MCF 10A (cell line): ENCODE measurements around the gene FRAS1. TPM values are rescaled to one million over a fixed set of nuclear protein-coding genes. Genes with fewer than 3 reads are reported as not detected.
"Not testable (repeated sequence)": the region's sequence is repeated elsewhere in the genome, so short reads cannot be mapped to it uniquely, and the experiment has no call there.

Source experiments
- BruUV-seq: library from RNA; stranded (reverse); fragments of 400-500 nt; replicated peaks from 2 replicates; lab custom pipeline; 2021; lab: Mats Ljungman, UMichigan
- CTCF ChIA-PET: fragments of 300-600 bp; sonication (Branson Sonifier 250); formaldehyde crosslinking; extraction: SDS; loops from one replicate; lab custom pipeline; 2021; ENCODE audit warnings: antibody characterized with exemption, inconsistent platforms; lab: Yijun Ruan, JAX
- POLR2A ChIA-PET: fragments of 300-600, 350-650 bp; sonication (Branson Sonifier 250); formaldehyde crosslinking; extraction: SDS; loops from one replicate; lab custom pipeline; 2020; ENCODE audit warnings: antibody characterized with exemption, inconsistent platforms; lab: Yijun Ruan, JAX
- DNase-seq: peaks from one replicate; pipeline ENCODE4 v3.0.0-alpha.2; 2018; ENCODE audit not compliant: unreplicated experiment
- H3K27ac Mint-ChIP-seq: one replicate; pipeline ENCODE4 v1.8.0; 2022; ENCODE audit warnings: mild to moderate bottlenecking, low read depth, mixed read lengths; ENCODE audit not compliant: unreplicated experiment
- H3K27me3 Mint-ChIP-seq: one replicate; pipeline ENCODE4 v1.8.0; 2022; ENCODE audit warnings: mixed read lengths; ENCODE audit not compliant: insufficient read depth, unreplicated experiment
- H3K36me3 Mint-ChIP-seq: one replicate; pipeline ENCODE4 v1.8.0; 2022; ENCODE audit warnings: mild to moderate bottlenecking, moderate library complexity, mixed read lengths; ENCODE audit not compliant: insufficient read depth, unreplicated experiment
- H3K4me1 Mint-ChIP-seq: one replicate; pipeline ENCODE4 v1.8.0; 2022; ENCODE audit warnings: mixed read lengths; ENCODE audit not compliant: insufficient read depth, unreplicated experiment
- H3K4me3 Mint-ChIP-seq: one replicate; pipeline ENCODE4 v1.8.0; 2022; ENCODE audit warnings: mild to moderate bottlenecking, moderate library complexity, mixed read lengths; ENCODE audit not compliant: unreplicated experiment
- H3K9me3 Mint-ChIP-seq: one replicate; pipeline ENCODE4 v1.8.0; 2022; ENCODE audit warnings: mixed read lengths; ENCODE audit not compliant: unreplicated experiment
- CTCF ChIP-seq: fragments of 200-600 bp; IDR thresholded peaks from one replicate; pipeline ENCODE4 v1.8.0; 2022; ENCODE audit warnings: antibody characterized with exemption, mild to moderate bottlenecking; ENCODE audit not compliant: unreplicated experiment
- intact Hi-C: fragments of 100-400 bp; cut with micrococcal nuclease; formaldehyde crosslinking; loops from 2 replicates; pipeline ENCODE4 v1.14.1; 2022
- total RNA-seq: library from RNA; stranded (reverse); gene quantifications from 2 replicates; pipeline ENCODE4 v1.2.3, GENCODE V29; 2022

Gene FRAS1
- total RNA-seq, 1 experiment from 2014 or later, result 2.0 TPM

- intact Hi-C loops, result no loop called here
- Mint-ChIP-seq H3K4me3 (no peak overlapping the region), H3K27ac (no peak overlapping the region), H3K4me1 (no peaks in the 10 kb centered on the region), H3K36me3 (no peaks in the 10 kb centered on the region), H3K9me3 (peaks cover 7% of the 10 kb centered on the region), H3K27me3 (no peaks in the 10 kb centered on the region)
- BruUV-seq, result no TSS peak
- no peak for DNase-seq
- CTCF ChIA-PET, result interaction anchor here (1.0 kb wide), 1 partner anchor 61 kb away, joined by 3 read pairs; no protein-coding TSS in a partner anchor
- POLR2A ChIA-PET, result no interaction called here
- no peak for TF ChIP-seq CTCF
Observed at GRCh38 chr4:78120144-78120880, 63.2 kb downstream of the FRAS1 start.

DNA sequence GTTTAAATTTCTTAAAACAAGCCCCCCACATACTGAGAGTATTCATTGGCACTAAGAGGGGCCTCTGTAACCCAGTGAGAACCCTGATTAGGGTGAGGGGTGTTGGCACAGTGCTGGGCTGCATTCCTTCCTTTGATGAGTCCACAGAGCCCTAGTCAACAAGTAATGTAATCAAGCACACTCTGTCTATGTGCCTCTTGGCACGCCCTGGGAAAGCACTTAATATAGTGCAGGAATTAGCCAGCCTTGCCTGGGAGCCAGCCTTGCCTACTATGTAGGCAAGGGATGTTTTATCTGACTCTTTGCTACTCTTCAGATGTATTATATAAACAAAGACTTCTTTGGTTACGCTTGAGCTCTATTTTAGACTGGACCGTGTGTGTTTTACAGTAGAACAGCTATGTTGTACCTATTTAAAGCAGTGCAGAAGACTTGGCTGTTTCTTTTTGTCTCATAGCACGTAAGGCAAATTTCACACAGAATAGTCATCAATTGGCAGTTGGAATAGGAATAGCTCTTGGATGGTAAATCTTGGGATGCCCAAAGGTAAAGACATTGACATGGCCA, 64.3 kb downstream of the FRAS1 start:
- no peak for DNase-seq
- no peak overlapping the region for H3K27ac Mint-ChIP-seq
- BruUV-seq, result no TSS peak
- H3K27me3 Mint-ChIP-seq, result no peaks in the 10 kb centered on the region
- H3K4me3 Mint-ChIP-seq, result no peak overlapping the region
- intact Hi-C loops, result no loop called here
- no peaks in the 10 kb centered on the region for H3K36me3 Mint-ChIP-seq
- no peak for TF ChIP-seq CTCF
- peaks cover 7% of the 10 kb centered on the region for H3K9me3 Mint-ChIP-seq
- ChIA-PET POLR2A (no interaction called here), CTCF (interaction anchor here (1.0 kb wide), 1 partner anchor 62 kb away, joined by 3 read pairs; no protein-coding TSS in a partner anchor)
- no peaks in the 10 kb centered on the region for H3K4me1 Mint-ChIP-seq

- not testable (repeated sequence) for BruUV-seq
Observed at GRCh38 chr4:78125834-78126331, 68.8 kb downstream of the FRAS1 start.

DNA sequence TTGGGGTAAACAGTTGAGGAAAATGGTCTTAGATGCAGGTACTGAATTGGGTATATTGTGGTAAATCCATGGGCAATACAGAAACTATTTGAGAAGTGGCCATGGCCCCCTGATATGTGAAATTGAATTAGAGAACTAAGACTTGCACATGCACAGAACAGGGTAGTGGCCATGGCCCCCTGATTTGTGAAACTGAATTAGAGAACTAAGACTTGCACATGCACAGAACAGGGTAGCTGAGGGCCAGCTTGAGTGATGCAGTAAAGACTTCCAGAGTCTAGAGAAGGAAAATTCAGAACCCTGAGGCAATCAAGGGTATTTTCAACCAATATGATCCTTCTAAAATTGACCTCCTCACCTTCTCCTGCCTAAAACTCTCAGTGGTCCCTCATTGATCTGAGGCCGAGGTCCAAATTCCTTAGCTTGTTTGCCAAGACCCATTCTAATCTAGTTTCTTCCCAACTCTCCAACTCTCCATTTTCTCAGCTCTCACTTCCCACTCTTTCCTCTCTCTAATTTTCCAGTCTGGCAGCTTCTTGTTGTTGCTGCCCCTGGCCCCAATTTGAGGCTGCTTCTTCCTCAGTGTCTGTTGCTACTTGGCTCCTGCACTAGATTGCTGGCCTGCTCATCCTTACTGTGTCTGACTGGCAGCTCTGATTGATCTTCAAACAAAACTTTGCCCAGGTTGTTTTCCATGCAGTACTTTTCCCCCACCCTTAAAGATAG, 72.4 kb downstream of the FRAS1 start:
- no TSS peak for BruUV-seq
- Mint-ChIP-seq H3K27ac (no peak overlapping the region), H3K36me3 (no peaks in the 10 kb centered on the region), H3K4me1 (no peaks in the 10 kb centered on the region), H3K9me3 (peaks cover 8% of the 10 kb centered on the region), H3K4me3 (no peak overlapping the region), H3K27me3 (no peaks in the 10 kb centered on the region)
- POLR2A ChIA-PET, result no interaction called here
- DNase-seq, result no peak
- CTCF ChIA-PET, result no interaction called here
- TF ChIP-seq CTCF, result no peak
- intact Hi-C loops, result no loop called here

More at GRCh38 chr4:78125834-78126331, 68.8 kb downstream of the FRAS1 start:
- H3K4me1 Mint-ChIP-seq, H3K4me3 Mint-ChIP-seq, CTCF ChIA-PET, H3K27me3 Mint-ChIP-seq, H3K27ac Mint-ChIP-seq, intact Hi-C loops, H3K36me3 Mint-ChIP-seq, DNase-seq, H3K9me3 Mint-ChIP-seq, POLR2A ChIA-PET: not testable (repeated sequence)
